ENCODE results near the gene CCDC9B.

Gene CCDC9B

DNA sequence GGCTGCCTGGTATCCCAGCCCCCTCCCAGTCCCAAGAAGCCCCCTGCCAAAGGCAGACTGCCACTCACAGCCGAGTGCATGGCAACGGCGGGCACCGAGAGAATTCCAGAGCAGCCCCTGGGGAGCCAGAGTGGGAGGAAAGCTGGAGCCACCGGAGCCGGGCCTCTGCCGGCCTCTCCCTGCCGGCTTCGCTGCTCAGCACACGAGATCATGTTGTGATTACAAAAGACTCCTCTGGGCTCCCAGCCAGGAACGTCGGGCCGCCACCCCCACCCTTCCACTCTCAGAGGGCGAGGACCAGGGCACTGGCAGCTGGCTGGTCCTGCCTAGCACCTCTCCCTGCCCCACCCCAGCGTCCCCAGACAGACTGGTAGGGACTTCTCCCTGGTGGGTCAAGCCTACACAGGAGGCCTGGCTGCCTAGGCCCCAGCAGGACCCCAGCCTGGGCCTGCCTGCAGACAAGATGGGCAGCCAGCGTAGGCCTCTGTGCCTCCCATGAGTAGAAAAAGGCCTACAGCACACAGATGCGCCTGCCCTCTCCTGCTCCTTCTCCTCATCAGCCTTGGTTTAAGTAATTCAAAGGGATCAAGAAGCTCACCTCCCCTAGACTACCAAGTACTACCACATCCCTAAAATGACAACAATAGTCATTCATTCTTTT, at the start of gene CCDC9B:
CCDC9B (minus strand) TSS at position 200 of the 661 bp plus-strand sequence; CDS start at position 80, 120 bp downstream.
- DNase-seq (ENCODE audit: low read depth) = no peak

- DNase-seq (ENCODE audit: low read depth) = no peak
Observed at GRCh38 chr15:40389824-40390595, 49.3 kb upstream of the CCDC9B start.

DNA sequence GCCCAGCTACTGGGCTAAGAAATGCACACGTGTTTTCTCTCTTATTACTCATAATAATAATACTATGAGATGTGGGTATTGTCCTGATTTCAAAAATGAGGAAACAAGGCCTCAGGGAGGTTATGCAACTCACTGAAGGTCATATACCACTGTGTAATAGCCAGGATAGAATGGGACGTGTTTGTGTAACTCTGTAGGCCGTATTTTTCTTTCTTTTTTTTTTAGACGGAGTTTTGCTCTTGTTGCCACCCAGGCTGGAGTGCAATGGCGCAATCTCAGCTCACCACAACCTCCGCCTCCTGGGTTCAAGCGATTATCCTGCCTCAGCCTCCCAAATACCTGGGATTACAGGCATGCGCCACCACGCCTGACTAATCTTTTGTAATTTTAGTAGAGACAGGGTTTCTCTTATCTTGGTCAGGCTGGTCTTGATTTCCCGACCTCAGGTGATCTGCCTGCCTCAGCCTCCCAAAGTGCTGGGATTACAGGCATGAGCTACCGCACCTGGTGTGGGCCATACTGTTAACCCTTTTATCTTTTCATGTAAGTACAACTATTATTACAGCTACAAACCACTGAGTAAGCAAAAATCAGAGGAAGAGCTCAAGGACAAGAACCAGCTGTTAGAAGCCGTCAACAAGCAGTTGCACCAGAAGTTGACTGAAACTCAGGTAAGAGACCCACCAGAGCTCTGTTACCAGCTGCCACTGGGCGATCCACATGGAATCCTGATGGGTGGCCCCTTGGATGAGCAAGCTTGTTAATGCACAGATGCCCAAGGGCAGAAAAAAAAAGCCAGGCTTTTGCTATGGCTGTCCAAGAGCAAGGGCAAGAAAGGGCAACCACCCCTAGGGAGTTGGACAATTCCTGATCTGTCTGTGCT, 48.4 kb upstream of the CCDC9B start:
- no peak for DNase-seq (ENCODE audit: low read depth)

GRCh38 chr15:40386480-40386879, 45.7 kb upstream of the CCDC9B start:
- DNase-seq (ENCODE audit: low read depth) = no peak

- peak; percentile 87 for DNase-seq (ENCODE audit: low read depth)
Observed at GRCh38 chr15:40382580-40383456, 42.1 kb upstream of the CCDC9B start, which contains the start of gene KNSTRN. Gene KNSTRN (plus strand): TSS chr15:40382721. CDS start chr15:40382836, 115 bp downstream.

GRCh38 chr15:40381818-40382529, 41.2 kb upstream of the CCDC9B start:
- DNase-seq (ENCODE audit: low read depth) = no peak

DNA sequence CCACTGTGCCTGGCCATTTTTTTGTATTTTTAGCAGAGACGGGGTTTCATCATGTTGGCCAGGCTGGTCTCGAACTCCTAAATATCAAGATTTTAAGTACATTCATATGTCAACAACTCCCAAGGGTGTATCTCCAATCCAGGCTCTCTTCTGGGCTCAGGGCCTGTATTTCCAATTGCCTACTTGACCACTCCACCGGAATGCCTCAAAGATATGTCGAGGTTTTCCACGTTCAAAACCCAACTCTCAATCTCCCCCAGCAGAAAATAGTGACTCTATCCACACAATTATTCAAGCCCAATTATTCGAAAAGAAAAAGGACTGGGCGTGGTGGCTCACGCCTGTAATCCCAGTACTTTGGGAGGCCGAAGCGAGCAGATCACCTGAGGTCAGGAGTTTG, 39.9 kb upstream of the CCDC9B start:
- DNase-seq (ENCODE audit: low read depth) = no peak

- DNase-seq (ENCODE audit: low read depth) = no peak
Observed at GRCh38 chr15:40379853-40380252, 39.1 kb upstream of the CCDC9B start.

DNA sequence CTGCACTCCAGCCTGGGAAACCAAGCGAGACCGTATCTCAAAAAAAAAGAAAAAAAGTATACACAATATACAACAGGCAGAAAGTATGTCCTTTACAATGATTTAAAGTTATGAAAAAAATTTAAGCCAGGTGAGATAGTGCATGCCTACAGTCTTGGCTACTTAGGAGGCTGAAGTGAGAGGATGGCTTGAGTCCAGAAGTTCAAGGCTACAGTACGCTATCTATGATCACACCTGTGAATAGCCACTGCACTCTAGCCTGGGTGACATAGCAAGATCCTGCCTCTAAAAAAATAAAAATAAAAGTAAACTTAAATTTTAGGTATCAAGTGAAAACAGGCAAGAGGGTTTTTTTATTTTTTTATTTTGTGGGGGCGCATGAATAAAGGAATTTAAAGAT, 38.6 kb upstream of the CCDC9B start:
- DNase-seq (ENCODE audit: low read depth) = no peak

DNA sequence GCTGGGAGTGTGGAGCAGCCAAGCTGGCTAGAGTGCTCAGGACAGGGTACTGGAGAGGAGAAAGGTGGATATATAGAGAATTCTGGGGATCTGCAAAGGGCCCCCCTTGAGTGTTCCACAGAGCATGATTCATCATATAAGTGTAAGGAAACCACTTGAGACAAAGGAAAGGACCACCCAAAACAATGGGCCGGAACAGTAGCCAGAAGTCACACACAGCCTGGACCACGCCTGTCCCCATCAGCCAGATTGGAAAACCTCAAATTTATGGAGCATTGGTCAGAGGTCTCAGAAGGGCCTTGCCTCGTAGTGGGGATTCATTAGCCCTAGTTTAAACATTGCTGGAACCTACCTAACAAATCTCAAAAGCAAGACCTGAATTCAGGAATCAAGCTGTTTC, 36.9 kb upstream of the CCDC9B start:
- DNase-seq (ENCODE audit: low read depth) = no peak

- no peak for DNase-seq (ENCODE audit: low read depth)
Observed at GRCh38 chr15:40372981-40373380, 32.2 kb upstream of the CCDC9B start.

- DNase-seq (ENCODE audit: low read depth) = no peak
Observed at GRCh38 chr15:40369971-40370370, 29.2 kb upstream of the CCDC9B start.

DNA sequence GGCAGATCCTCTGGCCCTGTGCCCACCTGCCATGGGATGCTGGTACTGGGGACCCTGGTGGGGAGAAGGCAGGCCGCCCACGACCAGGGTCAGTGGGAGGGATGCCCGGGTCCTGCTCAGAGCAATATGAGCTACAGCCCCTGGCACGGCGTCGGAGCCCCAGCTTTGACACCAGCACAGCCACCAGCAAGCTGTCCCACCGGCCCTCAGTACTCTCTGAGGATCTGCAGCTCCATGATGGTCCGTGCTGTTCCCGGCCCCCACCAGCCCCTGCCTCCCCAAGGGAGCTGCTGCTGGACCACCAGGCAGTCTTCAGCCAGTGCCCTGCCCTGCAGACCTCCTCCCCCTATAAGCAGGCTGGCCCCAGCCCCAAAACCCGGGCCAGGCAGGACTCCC, 28.7 kb upstream of the CCDC9B start:
- no peak for DNase-seq (ENCODE audit: low read depth)

DNA sequence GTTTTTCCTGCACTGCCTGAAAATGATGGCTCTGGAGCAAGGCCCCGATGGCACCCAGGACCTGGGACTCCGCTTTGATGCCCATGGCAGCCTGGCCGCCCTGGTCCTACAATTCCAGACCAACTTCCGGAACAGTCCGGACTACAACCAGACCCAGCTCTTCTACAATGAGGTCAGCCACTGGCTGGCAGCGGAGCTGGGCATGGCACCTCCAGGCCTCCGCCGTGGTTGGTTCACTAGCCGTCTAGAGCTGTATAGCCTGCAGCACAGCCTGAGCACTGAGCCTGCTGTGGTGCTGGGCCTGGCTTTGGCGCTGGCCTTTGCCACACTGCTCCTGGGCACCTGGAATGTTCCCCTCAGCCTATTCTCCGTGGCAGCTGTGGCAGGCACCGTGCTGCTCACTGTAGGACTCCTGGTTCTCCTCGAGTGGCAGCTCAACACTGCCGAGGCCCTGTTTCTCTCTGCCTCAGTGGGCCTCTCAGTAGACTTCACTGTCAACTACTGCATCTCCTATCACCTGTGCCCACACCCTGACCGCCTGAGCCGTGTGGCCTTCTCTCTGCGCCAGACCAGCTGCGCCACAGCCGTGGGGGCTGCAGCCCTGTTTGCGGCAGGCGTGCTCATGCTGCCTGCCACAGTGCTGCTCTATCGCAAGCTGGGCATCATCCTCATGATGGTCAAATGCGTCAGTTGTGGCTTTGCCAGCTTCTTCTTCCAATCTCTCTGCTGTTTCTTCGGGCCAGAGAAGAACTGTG, 28.2 kb upstream of the CCDC9B start:
- DNase-seq (ENCODE audit: low read depth) = no peak

DNA sequence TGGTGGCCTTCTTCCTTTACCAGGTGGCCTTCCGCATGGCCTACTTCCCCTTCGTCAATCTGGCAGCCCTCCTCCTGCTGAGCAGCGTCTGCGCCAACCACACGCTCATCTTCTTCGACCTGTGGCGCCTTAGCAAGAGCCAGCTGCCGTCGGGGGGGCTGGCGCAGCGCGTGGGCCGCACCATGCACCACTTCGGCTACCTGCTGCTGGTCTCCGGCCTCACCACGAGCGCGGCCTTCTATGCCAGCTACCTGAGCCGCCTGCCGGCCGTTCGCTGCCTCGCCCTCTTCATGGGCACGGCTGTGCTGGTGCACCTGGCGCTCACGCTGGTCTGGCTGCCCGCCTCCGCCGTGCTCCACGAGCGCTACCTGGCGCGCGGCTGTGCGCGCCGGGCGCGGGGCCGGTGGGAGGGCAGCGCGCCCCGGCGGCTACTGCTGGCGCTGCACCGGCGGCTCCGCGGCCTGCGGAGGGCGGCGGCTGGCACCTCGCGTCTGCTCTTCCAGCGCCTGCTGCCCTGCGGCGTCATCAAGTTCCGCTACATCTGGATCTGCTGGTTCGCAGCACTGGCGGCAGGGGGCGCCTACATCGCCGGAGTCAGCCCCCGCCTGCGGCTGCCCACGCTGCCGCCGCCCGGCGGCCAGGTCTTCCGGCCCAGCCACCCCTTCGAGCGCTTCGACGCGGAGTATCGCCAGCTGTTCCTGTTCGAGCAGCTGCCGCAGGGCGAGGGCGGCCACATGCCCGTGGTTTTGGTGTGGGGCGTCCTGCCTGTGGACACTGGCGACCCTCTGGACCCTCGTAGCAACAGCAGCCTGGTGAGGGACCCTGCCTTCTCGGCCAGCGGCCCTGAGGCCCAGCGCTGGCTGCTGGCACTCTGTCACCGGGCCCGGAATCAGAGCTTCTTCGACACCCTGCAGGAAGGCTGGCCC, 27.2 kb upstream of the CCDC9B start:
- DNase-seq (ENCODE audit: low read depth) = peak; percentile 70

- DNase-seq (ENCODE audit: low read depth) = no peak
Observed at GRCh38 chr15:40367371-40367685, 26.6 kb upstream of the CCDC9B start.

GRCh38 chr15:40366457-40367370, 26.0 kb upstream of the CCDC9B start:
- no peak for DNase-seq (ENCODE audit: low read depth)
